ENCODE measurements around the gene ARL3.
"Not testable (repeated sequence)": the region's sequence is repeated elsewhere in the genome, so short reads cannot be mapped to it uniquely, and the experiment has no call there.

The ARL3 gene, protein sequence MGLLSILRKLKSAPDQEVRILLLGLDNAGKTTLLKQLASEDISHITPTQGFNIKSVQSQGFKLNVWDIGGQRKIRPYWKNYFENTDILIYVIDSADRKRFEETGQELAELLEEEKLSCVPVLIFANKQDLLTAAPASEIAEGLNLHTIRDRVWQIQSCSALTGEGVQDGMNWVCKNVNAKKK

DNA sequence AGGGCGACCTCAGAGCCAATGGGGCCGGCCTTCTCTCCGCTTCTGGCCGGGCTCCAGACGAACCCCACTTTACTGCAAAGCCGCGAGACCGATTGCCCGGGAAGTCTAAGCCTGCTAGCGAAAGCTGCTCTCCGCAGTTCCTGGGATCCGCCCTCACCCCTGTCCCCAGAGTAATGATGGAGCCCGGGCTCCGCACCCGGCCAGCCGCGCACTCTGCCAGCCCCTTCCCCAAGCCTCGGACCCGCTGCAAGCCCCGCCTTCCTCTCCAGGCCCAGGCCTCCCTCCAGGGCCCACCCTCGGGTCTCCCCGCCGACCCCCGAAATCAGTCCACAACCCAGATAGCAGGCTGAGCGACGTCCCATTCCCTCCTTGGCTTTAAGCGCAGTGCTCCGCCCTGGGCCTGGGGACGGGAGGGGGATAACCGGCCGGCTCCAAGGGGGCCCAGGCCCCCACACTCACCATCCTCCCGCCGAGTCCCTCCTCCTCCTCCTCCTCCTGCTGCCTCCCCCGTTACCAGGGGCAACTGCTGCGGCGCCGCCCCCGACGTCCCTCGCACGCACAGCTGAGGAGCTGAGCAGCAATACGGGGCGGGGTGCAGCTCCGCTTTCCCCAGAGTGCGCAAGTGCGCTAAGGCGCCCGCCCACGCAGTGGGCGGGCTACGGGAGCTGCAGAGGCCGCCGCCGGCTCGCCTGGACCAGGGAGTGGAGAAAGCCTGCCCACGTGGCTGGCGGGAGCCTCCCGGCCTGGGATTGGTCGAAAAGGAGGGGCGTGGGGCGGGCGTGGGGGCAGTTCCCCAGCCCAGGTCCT is at the start of gene ARL3:
ARL3 (minus strand) TSS at position 584 of the 807 bp plus-strand sequence; CDS start at position 462, 122 bp downstream.
- in situ Hi-C loops (cut with MboI; ENCODE audit: low sequenced_read_pairs) = no loop called here

DNA sequence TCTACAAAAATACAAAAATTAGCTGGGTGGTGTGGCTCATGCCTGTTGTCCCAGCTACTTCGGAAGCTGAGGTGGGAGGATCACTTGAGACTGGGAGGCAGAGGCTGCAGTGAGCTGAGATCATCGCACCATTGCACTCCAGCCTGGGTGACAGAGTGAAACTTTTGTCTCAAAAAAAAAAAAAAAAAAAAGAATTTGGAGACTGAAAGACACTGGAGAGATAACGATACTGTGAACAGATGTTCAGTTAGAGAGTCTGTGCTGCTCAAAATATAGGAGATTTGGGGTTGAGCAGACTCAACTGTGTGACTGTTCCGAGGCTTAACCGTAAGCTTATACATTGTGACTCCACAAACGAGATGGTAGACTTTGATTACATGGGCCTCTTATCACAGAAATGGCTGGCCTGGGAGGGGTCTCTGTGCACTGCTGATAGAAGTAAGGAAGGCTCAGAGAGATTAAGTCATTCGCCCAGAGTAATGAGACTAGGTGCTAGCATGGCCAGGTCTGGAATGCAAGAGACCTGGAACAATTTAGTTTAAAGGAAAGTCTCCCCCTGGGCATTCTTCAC is 48.9 kb upstream of the ARL3 start:
- in situ Hi-C loops (cut with MboI; ENCODE audit: low sequenced_read_pairs) = no loop called here

DNA sequence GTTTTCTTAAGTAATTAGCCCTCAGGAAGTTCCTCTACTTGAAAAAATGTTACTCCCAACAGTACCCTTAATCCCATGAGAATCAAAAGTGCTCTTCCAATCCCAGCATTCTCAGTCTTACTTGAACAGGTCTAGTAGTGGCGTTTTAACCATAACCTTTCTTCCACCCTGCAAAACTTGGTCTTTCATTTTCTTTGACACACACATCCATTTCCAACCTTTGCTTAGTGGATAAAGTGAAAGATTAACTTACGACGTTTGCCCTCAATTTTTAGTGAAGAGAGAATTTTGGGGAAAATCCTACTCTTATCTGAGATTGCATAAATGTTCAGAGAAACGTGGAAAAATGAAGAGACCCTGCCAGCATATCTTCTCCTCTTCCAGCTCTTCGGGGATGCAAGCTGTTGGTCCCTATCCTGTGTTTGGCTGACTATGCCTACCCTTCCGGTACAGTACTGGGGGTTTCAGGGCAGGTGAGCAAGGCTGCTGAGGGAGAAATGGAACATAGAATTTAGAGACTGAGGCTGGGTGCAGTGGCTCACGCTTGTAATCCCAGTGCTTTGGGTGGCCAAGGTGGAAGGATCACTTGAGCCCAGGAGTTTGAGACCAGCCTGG is 48.3 kb upstream of the ARL3 start:
- in situ Hi-C loops (cut with MboI; ENCODE audit: low sequenced_read_pairs) = no loop called here

DNA sequence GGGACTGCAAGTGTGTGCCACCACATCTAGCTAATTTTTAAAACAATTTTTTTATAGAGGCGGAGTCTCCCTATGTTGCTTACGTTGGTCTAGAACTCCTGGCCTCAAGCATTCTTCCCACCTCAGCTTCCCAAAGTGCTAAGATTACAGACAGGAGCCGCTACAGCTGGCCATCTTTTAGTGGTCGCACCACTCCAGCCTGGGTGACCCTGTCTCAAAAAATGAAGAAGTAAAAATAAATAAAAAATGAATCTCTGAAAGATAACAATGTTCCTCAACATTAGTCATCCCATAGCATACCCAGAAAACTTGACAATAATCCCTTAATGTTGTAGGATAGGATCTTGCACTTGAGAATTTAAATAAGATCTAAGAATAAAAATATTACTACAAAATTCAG is 47.8 kb upstream of the ARL3 start:
- in situ Hi-C loops (cut with MboI; ENCODE audit: low sequenced_read_pairs) = no loop called here

DNA sequence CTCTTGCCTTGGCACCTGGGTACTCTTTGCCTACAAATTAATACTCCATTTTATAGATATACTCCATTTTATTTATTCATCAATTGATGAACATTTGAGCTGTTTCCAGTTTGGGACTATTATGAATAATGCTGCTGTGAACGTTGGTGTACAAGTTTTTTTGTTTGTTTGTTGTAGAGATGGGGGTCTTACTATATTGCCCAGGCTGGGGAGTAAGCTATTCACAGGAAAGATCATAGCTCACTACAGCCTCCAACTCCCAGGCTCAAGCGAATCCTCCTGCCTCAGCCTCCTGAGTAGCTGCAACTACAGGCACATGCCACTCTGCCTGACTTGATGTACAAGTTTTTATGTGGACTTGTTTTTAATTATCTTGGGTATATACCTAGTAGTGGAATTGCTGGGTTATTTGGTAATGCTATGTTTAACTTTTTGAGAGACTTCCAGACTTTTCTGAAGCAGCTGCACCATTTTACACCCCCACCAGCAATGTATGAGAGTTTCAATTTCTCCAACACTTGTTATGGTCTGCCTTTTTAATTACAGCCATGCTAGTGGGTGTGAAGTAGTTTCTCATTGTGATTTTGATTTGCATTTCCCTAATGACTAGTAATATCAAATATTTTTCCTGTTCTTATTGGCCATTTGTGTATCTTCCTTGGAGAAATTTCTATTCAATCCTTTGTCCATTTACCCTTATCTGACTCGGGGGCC is 45.5 kb upstream of the ARL3 start:
- in situ Hi-C loops (cut with MboI; ENCODE audit: low sequenced_read_pairs) = no loop called here

DNA sequence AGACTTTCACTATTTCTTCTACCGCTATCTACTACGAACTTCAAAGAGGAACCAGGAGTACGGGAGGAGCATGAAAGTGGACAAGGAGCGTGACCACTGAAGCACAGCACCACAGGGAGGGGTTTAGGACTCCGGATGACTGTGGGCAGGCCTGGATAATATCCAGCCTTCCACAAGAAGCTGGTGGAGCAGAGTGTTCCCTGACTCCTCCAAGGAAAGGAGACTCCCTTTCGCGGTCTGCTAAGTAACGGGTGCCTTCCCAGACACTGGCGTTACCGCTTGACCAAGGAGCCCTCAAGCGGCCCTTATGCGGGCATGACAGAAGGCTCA is 44.7 kb upstream of the ARL3 start:
- in situ Hi-C loops (cut with MboI; ENCODE audit: low sequenced_read_pairs) = not testable (repeated sequence)

DNA sequence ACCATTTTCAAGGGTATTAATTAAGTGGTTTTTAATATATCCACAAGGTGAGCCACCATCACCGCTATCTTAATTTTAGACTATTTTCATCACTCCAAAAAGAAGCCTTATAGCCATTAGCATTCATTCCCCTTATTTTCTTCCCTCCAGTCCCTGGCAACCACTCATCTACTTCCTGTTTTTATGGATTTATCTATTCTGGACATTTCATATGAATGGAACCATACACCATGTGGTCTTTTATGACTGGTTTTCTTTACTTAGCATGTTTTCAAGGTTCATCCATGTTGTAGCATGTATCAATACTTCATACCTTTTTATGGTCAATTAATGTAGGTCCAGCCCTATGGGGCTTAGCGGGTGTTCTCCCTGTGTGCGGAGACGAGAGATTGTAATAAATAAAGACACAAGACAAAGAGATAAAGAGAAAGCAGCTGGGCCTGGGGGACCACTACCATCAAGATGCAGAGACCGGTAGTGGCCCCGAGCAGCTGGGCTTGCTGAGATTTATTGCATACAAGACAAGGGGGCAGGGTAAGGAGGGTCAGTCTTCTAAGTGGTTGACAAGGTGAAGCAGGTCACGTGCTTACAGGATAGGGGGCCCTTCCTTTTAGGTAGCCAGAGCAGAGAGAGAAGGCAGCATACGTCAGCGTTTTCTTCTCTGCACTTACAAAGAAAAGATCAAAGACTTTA is 44.2 kb upstream of the ARL3 start:
- in situ Hi-C loops (cut with MboI; ENCODE audit: low sequenced_read_pairs) = no loop called here

DNA sequence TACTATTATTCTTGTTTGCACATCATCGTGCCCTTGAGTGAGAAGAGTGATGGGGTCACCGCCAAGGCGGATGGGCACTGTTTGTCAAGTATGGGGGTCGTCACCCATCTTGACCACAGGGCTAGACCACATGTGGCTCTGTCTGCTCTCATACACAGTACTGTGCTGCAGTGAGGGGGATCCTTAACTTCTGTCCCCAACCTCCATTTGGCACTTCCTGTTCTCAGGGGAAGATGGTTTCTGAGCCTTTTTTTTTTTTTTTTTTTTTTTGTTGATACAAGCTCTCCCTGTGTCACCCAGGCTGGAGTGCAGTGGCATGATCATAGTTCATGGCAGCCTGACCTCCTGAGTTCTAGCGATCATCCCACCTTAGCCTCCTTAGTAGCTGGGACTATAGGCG is 43.1 kb upstream of the ARL3 start:
- in situ Hi-C loops (cut with MboI; ENCODE audit: low sequenced_read_pairs) = no loop called here

DNA sequence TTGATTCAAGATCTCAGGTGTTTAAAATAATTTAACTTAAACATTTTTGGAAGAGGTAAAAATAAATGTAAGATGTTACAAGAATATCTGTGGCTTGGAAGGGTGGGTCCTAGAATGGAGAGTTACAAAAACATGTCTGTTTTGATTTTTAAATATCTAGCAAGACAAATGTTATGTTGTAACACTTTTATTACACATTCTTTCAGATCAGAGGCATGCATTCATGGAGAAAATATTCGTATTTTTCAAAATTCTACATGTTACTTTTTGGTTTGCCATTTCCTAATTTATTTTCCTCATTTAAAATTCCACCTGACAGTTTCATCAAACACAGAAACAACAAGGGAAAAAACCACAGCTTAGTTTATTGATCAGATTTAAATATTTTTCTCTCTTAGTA is 39.5 kb upstream of the ARL3 start:
- in situ Hi-C loops (cut with MboI; ENCODE audit: low sequenced_read_pairs) = no loop called here

DNA sequence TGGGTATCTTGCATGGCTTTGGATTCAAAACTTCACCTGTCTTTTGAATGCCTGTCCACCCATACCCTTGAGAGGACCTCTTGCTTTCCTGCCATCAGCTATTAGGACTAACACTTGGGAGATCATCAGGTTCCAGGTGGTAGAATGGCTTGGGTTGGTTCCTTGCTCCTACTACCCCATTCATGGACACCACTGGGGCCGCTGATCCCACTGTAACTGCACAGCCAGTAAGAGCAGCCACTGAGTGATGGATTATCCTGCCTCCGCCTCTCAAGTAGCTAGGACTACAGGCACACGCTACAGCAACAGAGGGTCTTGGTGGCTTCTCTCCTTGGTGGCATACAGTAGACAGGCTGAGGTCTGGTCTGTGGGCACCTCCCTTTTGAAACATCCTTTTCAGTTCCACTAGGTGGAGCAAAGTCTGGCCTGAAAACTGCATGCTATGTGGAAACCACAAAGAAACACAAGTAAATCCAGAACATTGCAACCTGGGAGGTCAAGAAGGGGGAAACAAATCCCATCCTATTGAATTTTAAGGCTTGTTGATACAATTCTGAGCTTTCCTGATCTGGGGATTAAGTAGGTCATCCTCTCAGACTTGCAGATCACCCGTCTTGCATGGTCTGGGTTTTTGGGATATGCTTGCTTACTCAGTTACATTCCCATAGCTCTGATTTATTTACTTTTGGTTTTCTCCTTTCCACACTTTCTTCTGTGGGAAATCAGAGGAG is 38.9 kb upstream of the ARL3 start:
- in situ Hi-C loops (cut with MboI; ENCODE audit: low sequenced_read_pairs) = no loop called here

DNA sequence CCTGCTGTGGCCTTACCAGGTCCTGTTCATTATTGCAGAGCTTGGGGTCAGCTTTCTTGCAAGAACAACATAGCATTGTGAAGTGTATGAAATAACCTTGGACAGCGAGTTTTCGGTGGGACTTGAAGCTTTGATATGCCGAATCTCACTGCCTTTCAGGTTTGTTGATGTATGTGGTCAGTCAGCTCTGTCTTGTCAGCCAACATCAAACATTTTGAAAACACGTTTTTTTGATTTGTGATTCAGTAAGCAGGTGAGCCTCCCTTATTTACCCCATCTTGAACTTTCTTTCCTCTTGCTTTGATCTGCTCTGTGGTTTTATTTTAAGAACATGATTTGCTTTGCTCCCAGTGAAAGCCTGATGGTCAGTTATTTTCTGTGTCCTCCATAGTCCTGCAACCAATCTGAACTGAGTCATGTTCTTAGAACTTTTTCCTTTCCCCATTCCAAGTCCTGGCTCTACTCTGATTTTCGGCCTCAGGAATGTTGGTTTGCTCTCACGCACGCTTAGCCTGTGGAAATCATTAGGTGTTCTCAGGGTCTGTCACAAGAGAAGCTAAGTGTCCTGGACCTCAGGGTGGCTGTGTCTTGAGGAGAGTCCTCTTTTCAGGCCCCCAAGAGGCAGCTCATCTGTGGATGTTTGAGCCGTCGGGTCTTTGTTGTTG is 38.2 kb upstream of the ARL3 start:
- in situ Hi-C loops (cut with MboI; ENCODE audit: low sequenced_read_pairs) = no loop called here

DNA sequence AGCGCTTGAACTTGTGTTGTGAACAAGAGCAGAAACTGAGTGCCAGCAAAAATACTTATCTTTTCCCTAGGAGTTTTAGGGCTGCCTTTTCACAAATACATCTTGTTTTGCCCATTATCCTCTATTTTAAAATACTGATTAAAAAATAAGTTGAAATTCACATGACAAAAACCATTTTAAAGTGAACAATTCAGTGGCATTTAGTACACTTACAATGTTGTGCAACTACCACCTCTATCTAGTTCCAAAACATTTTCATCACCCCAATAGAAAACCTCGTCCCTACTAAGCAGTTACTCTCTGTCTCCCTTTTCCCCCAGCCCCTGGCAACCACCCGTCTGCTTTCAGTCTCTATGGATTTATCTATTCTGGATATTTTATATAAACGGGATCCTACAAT is 31.0 kb upstream of the ARL3 start:
- in situ Hi-C loops (cut with MboI; ENCODE audit: low sequenced_read_pairs) = loop anchor here (25.0 kb wide), 1 partner anchor 317 kb away; no protein-coding TSS in a partner anchor

DNA sequence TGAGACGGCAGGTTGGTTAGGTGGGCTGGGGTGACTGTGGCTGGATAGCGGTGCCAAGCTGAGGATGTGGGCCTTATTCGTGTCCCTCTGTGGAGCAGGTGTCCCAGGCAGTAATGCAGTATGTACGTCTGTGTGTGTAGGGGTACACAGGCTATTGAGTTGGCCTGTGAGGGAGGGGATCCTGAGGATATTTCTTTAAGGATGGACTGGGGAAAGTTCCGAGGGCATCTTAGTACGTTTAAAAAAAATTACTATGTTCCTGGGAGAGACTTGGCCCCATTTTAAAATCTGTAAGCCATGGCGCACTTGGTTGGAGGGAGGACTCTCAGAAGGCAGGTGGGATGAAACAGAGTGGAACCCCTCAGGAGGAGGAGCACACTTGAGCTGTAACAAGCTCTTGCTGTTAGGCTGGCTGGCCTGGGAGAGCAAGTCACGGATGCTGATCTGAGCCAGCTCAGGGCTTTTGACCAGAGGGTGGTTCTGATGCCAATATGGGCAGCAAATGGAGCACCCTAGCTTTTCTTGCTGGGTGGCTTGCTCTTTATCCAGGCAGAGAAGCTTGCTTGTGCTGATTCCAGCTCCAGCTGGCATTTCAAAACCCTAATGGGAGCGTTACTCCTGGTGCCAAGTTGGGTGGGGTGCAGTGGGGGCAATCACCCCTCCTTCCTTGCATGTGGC is 30.3 kb upstream of the ARL3 start:
- in situ Hi-C loops (cut with MboI; ENCODE audit: low sequenced_read_pairs) = loop anchor here (5.0 to 25.0 kb wide), 2 partner anchors 68 to 318 kb away; no protein-coding TSS in a partner anchor

DNA sequence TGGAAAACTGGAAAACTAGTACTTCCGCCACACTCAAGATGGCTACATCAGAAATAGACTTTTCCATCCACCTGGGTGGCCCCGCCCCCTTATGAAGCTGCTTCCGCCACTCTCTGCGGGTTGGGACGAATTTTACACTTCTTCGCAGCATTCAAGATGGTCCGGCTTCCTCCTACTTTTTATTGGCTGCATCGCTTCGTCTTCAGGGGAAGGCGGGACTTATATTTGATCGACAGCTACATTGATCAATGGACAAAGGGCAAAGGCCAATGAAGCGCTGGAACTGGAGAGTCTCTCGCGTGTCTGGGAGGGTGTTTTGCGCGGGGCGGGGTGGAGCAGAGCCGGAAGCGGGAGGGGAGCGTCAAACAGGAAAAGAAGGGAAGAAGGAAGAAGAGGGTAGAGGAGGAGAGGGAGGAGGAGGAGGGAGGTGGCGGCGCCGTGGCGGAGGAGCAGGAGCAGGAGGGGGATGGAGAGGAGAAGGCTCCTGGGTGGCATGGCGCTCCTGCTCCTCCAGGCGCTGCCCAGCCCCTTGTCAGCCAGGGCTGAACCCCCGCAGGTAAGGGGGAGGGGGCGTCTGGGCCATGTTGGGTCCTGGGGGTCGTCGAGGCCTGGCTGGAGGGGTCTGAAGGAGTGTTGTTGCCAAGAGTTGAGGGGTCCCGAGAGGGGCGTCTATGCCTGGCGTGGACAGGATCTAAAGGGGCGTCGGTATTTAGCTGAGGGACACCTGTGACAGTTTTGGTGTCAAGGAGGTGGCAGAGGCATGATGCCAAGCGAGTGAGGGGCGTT is 29.6 kb upstream of the ARL3 start, which contains the start of gene WBP1L:
WBP1L (plus strand) TSS at position 361 of the 786 bp plus-strand sequence; CDS start at position 467, 106 bp downstream.
- in situ Hi-C loops (cut with MboI; ENCODE audit: low sequenced_read_pairs) = loop anchor here (5.0 to 25.0 kb wide), 2 partner anchors 69 to 319 kb away; no protein-coding TSS in a partner anchor

DNA sequence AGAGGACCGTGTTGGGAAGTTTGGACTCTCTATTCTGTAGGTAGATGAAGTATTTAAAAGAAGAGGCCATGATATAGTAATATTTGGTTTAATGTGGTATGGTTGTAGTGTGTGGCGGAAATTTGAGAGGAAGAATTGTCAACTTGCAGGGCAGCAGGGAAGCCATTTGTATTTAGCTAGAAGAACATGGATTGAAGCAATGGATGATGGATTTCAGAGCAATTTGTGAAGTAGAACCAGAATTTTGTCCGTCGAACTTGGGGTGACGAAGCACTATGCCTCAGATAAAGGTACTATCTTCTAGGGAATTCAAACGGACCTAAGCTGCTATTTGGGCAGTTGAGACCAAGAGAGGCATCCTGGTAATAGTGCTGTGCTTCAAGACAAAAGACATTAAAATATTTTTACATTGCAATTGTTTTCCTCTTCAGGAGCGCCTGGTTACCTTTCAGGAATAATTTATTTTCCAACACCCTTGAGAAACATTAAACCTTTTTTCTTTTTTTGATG is 28.9 kb upstream of the ARL3 start:
- in situ Hi-C loops (cut with MboI; ENCODE audit: low sequenced_read_pairs) = loop anchor here (5.0 to 25.0 kb wide), 2 partner anchors 69 to 319 kb away; no protein-coding TSS in a partner anchor

DNA sequence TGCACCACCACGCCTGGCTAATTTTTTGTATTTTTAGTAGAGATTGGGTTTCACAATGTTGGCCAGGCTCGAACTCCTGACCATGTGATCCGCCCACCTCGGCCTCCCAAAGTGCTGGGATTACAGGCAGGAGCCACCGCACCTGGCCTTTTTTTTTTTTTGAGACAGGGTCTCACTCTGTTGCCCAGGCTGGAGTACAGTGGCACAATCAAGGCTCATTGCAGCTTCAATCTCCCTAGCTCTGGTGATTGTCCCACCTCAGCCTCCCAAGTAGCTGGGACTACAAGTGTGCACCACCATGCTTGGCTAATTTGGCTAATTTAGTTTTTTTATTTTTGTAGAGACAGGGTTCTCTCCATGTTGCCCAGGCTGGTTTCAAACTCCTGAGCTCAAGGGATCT is 28.1 kb upstream of the ARL3 start:
- in situ Hi-C loops (cut with MboI; ENCODE audit: low sequenced_read_pairs) = loop anchor here (5.0 to 25.0 kb wide), 2 partner anchors 70 to 320 kb away; no protein-coding TSS in a partner anchor

DNA sequence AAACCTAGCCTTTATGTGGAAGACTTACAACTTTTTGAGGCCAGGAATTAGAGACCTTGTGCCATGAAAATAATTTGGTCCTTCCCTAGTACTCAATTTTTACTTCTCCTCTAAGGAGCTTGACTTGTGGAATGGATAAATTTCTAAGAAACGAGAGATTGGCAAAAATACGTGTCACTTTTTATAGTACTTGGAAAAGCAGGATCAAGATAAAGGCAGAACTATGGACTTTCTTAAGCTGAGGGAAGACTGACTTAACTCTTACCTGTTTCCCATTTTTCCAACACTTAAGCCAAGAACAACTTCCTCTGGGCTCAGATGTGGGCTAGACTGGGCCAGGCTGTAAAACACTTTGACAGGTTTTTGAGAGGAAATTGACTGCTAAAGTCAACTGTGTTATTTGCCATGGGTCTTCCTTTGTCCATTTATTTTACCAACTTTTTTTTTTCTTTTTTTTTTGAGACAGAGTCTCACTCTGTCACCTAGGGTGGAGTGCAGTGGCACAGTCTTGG is 27.6 kb upstream of the ARL3 start:
- in situ Hi-C loops (cut with MboI; ENCODE audit: low sequenced_read_pairs) = loop anchor here (5.0 to 25.0 kb wide), 2 partner anchors 71 to 321 kb away; no protein-coding TSS in a partner anchor
